OCI-LY7 (cell line): ENCODE data around the gene SNCA. TPM values are rescaled to one million over a fixed set of nuclear protein-coding genes. Genes with fewer than 3 reads are reported as not detected.

Experiments used
- BruUV-seq: library from RNA; stranded (reverse); fragments of 400-500 nt; replicated peaks from 2 replicates; lab custom pipeline; 2021; lab: Mats Ljungman, UMichigan
- CTCF ChIA-PET: fragments of 300-600 bp; sonication (Branson Sonifier 250); formaldehyde crosslinking; loops from one replicate; lab custom pipeline; 2022; ENCODE audit warnings: antibody characterized with exemption; ENCODE audit not compliant: unreplicated experiment; lab: Charles Lee
- POLR2A ChIA-PET: fragments of 300-600 bp; sonication (Branson Sonifier 250); formaldehyde crosslinking; loops from one replicate; lab custom pipeline; 2022; ENCODE audit warnings: antibody characterized with exemption; lab: Charles Lee
- DNase-seq: peaks from one replicate; pipeline ENCODE4 v3.0.0-alpha.2; 2015; ENCODE audit warnings: low spot score
- H2AFZ ChIP-seq: fragments of 200-600 bp; sonication (generic), shearing (Covaris generic); 2 replicates; pipeline ENCODE4 v1.6.1; 2014; ENCODE audit warnings: mild to moderate bottlenecking, antibody characterized with exemption, low read length, moderate library complexity
- H3K27ac ChIP-seq: fragments of 200-600 bp; sonication (generic); 2 replicates; pipeline ENCODE4 v1.5.1; 2014; ENCODE audit warnings: mixed run types, low read depth, mild to moderate bottlenecking, moderate library complexity, low read length, inconsistent platforms; ENCODE audit not compliant: poor library complexity, severe bottlenecking
- H3K36me3 ChIP-seq: fragments of 200-600 bp; sonication (generic); 2 replicates; pipeline ENCODE4 v1.6.1; 2014; ENCODE audit warnings: mild to moderate bottlenecking, antibody characterized with exemption, low read length, moderate library complexity, mixed read lengths; ENCODE audit not compliant: insufficient read depth
- H3K4me1 ChIP-seq: fragments of 200-600 bp; sonication (generic); 2 replicates; pipeline ENCODE4 v1.5.1; 2014; ENCODE audit warnings: mild to moderate bottlenecking, low read length; ENCODE audit not compliant: insufficient read depth, poor library complexity, severe bottlenecking
- H3K4me2 ChIP-seq: fragments of 200-600 bp; sonication (generic); 2 replicates; pipeline ENCODE4 v1.6.1; 2014; ENCODE audit warnings: mild to moderate bottlenecking, low read length
- H3K4me3 ChIP-seq: fragments of 200-600 bp; sonication (generic); 2 replicates; pipeline ENCODE4 v1.5.1; 2014; ENCODE audit warnings: mild to moderate bottlenecking, low read depth, low read length; ENCODE audit not compliant: poor library complexity, severe bottlenecking
- H3K79me2 ChIP-seq: fragments of 200-600 bp; sonication (generic); 2 replicates; pipeline ENCODE4 v1.6.1; 2016; ENCODE audit warnings: low read depth, mild to moderate bottlenecking, low read length, moderate library complexity, mixed read lengths; ENCODE audit not compliant: insufficient read depth
- H3K9me2 ChIP-seq: fragments of 200-600 bp; sonication (generic); 2 replicates; pipeline ENCODE4 v1.6.1; 2016; ENCODE audit warnings: mild to moderate bottlenecking, low read length, mixed read lengths; ENCODE audit not compliant: insufficient read depth
- H3K9me3 ChIP-seq: fragments of 200-600 bp; sonication (generic); 2 replicates; pipeline ENCODE4 v1.6.1; 2014; ENCODE audit warnings: mild to moderate bottlenecking, mixed run types, low read length, mixed read lengths
- H4K20me1 ChIP-seq: fragments of 200-600 bp; sonication (generic); 2 replicates; pipeline ENCODE4 v1.6.1; 2014; ENCODE audit warnings: mild to moderate bottlenecking, antibody characterized with exemption, low read length, moderate library complexity, mixed read lengths; ENCODE audit not compliant: insufficient read depth
- CTCF ChIP-seq: fragments of 200-600 bp; sonication (generic); conservative IDR thresholded peaks from 2 replicates; pipeline ENCODE4 v1.5.1; 2014; ENCODE audit warnings: mild to moderate bottlenecking, antibody characterized with exemption, low read length, moderate library complexity, mixed read lengths
- EZH2phosphoT487 ChIP-seq: fragments of 200-600 bp; sonication (generic); IDR thresholded peaks from 2 replicates; pipeline ENCODE4 v1.6.1; 2018; ENCODE audit warnings: low read depth, borderline replicate concordance, mild to moderate bottlenecking, mixed run types, antibody characterized with exemption, low read length, moderate library complexity, mixed read lengths
- intact Hi-C: fragments of 100-400 bp; cut with micrococcal nuclease; formaldehyde crosslinking; loops from one replicate; pipeline ENCODE4 v1.10.0; 2022; ENCODE audit not compliant: unreplicated experiment
- total RNA-seq, 2 experiments: library from RNA; depleted of rRNA in 1 of 2; stranded (reverse); fragments of >200 nt in 1 of 2; shearing (Covaris generic) in 1 of 2; gene quantifications; 2 replicates each; pipeline ENCODE4 v1.2.3, GENCODE V29; 2014 to 2022

SNCA gene
- total RNA-seq, 2 experiments from 2014 or later = not detected

GRCh38 chr4:89835413-89835812, 1.5 kb downstream of the SNCA start:
- H3K4me1 ChIP-seq = no peaks in the 10 kb centered on the region
- no peaks in the 10 kb centered on the region for H3K9me3 ChIP-seq
- DNase-seq = no peak
- no peaks in the 10 kb centered on the region for H3K36me3 ChIP-seq
- H3K4me3 ChIP-seq = no peak overlapping the region
- intact Hi-C loops = no loop called here
- H2AFZ ChIP-seq = no peak overlapping the region
- H3K4me2 ChIP-seq = no peak overlapping the region
- no peaks in the 10 kb centered on the region for H4K20me1 ChIP-seq
- no peaks in the 10 kb centered on the region for H3K9me2 ChIP-seq
- no TSS peak for BruUV-seq
- CTCF ChIA-PET = no interaction called here
- POLR2A ChIA-PET = no interaction called here
- H3K79me2 ChIP-seq = no peaks in the 10 kb centered on the region
- TF ChIP-seq EZH2phosphoT487 (no peak), CTCF (no peak)
- H3K27ac ChIP-seq = no peak overlapping the region

- TF ChIP-seq CTCF (no peak), EZH2phosphoT487 (no peak)
- Histone ChIP-seq H3K4me3 (no peak overlapping the region), H3K27ac (no peak overlapping the region), H3K79me2 (no peaks in the 10 kb centered on the region), H4K20me1 (no peaks in the 10 kb centered on the region), H3K4me1 (peaks cover under 1% of the 10 kb centered on the region), H3K36me3 (no peaks in the 10 kb centered on the region), H2AFZ (no peak overlapping the region), H3K9me2 (no peaks in the 10 kb centered on the region), H3K9me3 (no peaks in the 10 kb centered on the region), H3K4me2 (no peak overlapping the region)
- ChIA-PET POLR2A (no interaction called here), CTCF (no interaction called here)
- intact Hi-C loops = no loop called here
- DNase-seq = no peak
- no TSS peak for BruUV-seq
Measured at GRCh38 chr4:89834486-89835209, 2.3 kb downstream of the SNCA start.

- ChIA-PET POLR2A (interaction anchor here (1.6 kb wide), 1 partner anchor 25 kb away, joined by 4 read pairs; no protein-coding TSS in a partner anchor), CTCF (no interaction called here)
- Histone ChIP-seq H3K4me2 (peak overlapping the region; percentile 23; the same call in 1 of the 2 replicates), H3K9me3 (no peaks in the 10 kb centered on the region), H2AFZ (peak overlapping the region; percentile 51; the same call in 1 of the 2 replicates), H3K9me2 (no peaks in the 10 kb centered on the region), H3K4me3 (no peak overlapping the region), H3K36me3 (no peaks in the 10 kb centered on the region), H3K79me2 (no peaks in the 10 kb centered on the region), H3K4me1 (peaks cover 6% of the 10 kb centered on the region), H4K20me1 (no peaks in the 10 kb centered on the region), H3K27ac (no peak overlapping the region)
- TF ChIP-seq CTCF (no peak), EZH2phosphoT487 (no peak)
- peak; percentile 35 for DNase-seq
- intact Hi-C loops = no loop called here
- BruUV-seq = no TSS peak
Measured at GRCh38 chr4:89829470-89830138, 7.4 kb downstream of the SNCA start.
